SH-SY5Y (cell line): Measurements from ENCODE around the gene PTPN4.

Experiments
- GATA2 ChIP-seq: IDR thresholded peaks from 2 replicates; pipeline ENCODE4 v1.6.1; 2011; ENCODE audit warnings: mild to moderate bottlenecking, low read depth, low read length
- GATA3 ChIP-seq: IDR thresholded peaks from 2 replicates; pipeline ENCODE4 v1.6.1; 2011; ENCODE audit warnings: low read depth, mild to moderate bottlenecking, low read length, moderate library complexity

DNA sequence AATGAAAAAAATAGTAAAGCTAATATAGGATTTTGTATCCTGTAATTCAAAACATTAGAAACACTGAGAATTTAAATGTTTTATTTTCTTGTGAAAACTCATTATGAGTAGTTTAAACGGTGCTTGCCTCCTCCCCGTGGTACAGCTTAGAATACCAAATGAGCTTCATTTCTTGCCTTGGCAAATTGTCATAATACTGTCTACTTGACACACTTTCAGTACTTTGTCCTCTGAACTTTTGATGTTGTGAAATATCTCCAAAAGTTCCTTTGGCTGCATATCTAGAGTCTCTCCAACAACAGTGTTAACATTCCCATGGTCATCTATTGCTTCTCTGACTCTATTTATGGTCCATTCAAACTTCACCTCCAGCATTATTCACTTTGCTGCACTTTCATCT, 191.2 kb downstream of the PTPN4 start:
- TF ChIP-seq GATA3 (no peak), GATA2 (no peak)
